Measurements from ENCODE around the gene TRIM69. TPM values are rescaled to one million over a fixed set of nuclear protein-coding genes. Genes with fewer than 3 reads are reported as not detected.

Gene TRIM69
- 6.2 and 6.4 TPM in 2 replicates for total RNA-seq (2021; fragmentation: NEBNext Ultra II Directional; extraction: Animal tissue kit (Norgen Biotek cat#: 25700))
- polyA plus RNA-seq (2011; rRNA removed) = 2.9 and 4.3 TPM in 2 replicates
- polyA plus RNA-seq (2011; cell fraction: cytosol; rRNA removed) = 4.4 TPM
- polyA plus RNA-seq (2011; cell fraction: nucleus; rRNA removed) = 3.1 TPM
- polyA plus RNA-seq (2012, experiment 1 of 2) = 5.6 to 9.8 TPM (median 7.9 TPM) in 4 replicates
- polyA plus RNA-seq (2012, experiment 2 of 2) = 4.7 TPM
- polyA plus RNA-seq (2013, experiment 1 of 2) = 3.6 TPM
- polyA plus RNA-seq (2013, experiment 2 of 2) = 4.0 TPM
- polyA minus RNA-seq (2011; rRNA and poly(A)+ RNA removed) = 4.4 and 5.0 TPM in 2 replicates
- polyA minus RNA-seq (2011; cell fraction: cytosol; rRNA and poly(A)+ RNA removed) = 2.9 TPM
- 4.8 TPM for polyA minus RNA-seq (2011; cell fraction: nucleus; rRNA and poly(A)+ RNA removed)
- long read RNA-seq, experiment 1, partial matches to known transcripts = 0 of 12 reads
- long read RNA-seq, experiment 1, other reads (novel, unspliced or antisense) = 9 of 12 reads
- long read RNA-seq, experiment 2, transcript TRIM69-207 (2 exons, 3,190 nt) = major isoform, 7 of 7 reads
- long read RNA-seq, experiment 2, partial matches to known transcripts = 0 of 7 reads
- long read RNA-seq, experiment 2, other reads (novel, unspliced or antisense) = 0 of 7 reads

GRCh38 chr15:44736181-44736765 is at the start of gene TRIM69:
Gene TRIM69 (plus strand): TSS chr15:44736528. CDS start chr15:44736705, 177 bp downstream.
- FAIRE-seq (no peak), DNase-seq (ENCODE audit: low read depth in 1 of 2, low spot score in 2 of 2) (no peak)
- peak within 1 kb of the TSS; percentile 70 for H2AFZ ChIP-seq (ENCODE audit: low read length)
- no peak within 1 kb of the TSS for H3K23ac ChIP-seq (ENCODE audit: insufficient read length)
- CTCF ChIA-PET (ENCODE audit: partially characterized antibody) = interaction anchor here (0.6 to 5.0 kb wide), 18 partner anchors 10 to 158 kb away, joined by 3 to 87 read pairs (median 4); partner anchors contain the start of genes B2M, PATL2 and SPG11
- POLR2A ChIA-PET (ENCODE audit: partially characterized antibody) = interaction anchor here (0.6 to 3.1 kb wide), 4 partner anchors 10 to 73 kb away, joined by 3 to 17 read pairs (median 6); partner anchors contain the start of genes B2M, PATL2 and SPG11
- no peaks in the 10 kb centered on the region for H3K36me3 ChIP-seq (ENCODE audit: control insufficient read depth in 2 of 4, insufficient read depth in 4 of 4, low read length in 3 of 4)
- H4K20me1 ChIP-seq (replicated peaks in 1 of 2; ENCODE audit: control insufficient read depth in 1 of 2, insufficient read depth in 2 of 2, low read length in 2 of 2) = no peaks in the 10 kb centered on the region
- no peak within 1 kb of the TSS for H3K4ac ChIP-seq (replicated peaks; ENCODE audit: insufficient read length, low read depth, low read length)
- H3K18ac ChIP-seq (ENCODE audit: extremely low read depth, low read length) = no peak within 1 kb of the TSS
- no peaks in the 10 kb centered on the region for H3K79me1 ChIP-seq (ENCODE audit: low read depth, low read length)
- no peaks in the 10 kb centered on the region for H3K79me2 ChIP-seq (ENCODE audit: control insufficient read depth in 1 of 2, insufficient read depth in 2 of 2, low read length in 2 of 2)
- no peak within 1 kb of the TSS for H3K9ac ChIP-seq (replicated peaks in 1 of 4; ENCODE audit: extremely low read depth in 1 of 4, low read depth in 3 of 4, low read length in 3 of 4)
- no peaks in the 10 kb centered on the region for H3K23me2 ChIP-seq (ENCODE audit: low read depth, low read length)
- H3K14ac ChIP-seq (ENCODE audit: insufficient read length) = no peak within 1 kb of the TSS
- no peak within 1 kb of the TSS for H4K91ac ChIP-seq (replicated peaks; ENCODE audit: insufficient read length, low read length)
- H3K9me3 ChIP-seq (ENCODE audit: insufficient read depth in 2 of 2, low read depth in 1 of 2, low read length in 1 of 2) = peaks cover 0 to 6% of the 10 kb centered on the region in 2 experiments; a peak in 1 of 4 replicates
- no peak within 1 kb of the TSS for H2BK15ac ChIP-seq (ENCODE audit: low read length)
- no peak within 1 kb of the TSS for H2AK5ac ChIP-seq (ENCODE audit: low read depth, low read length)
- H3K27ac ChIP-seq (ENCODE audit: low read depth, low read length) = no peak within 1 kb of the TSS
- no peaks in the 10 kb centered on the region for H3K27me3 ChIP-seq (replicated peaks in 1 of 4; ENCODE audit: control insufficient read depth in 3 of 4, extremely low read depth in 1 of 4, insufficient read depth in 3 of 4, low read length in 3 of 4)
- H3K4me3 ChIP-seq (ENCODE audit: extremely low read depth in 1 of 4, insufficient read depth in 2 of 4, low read depth in 3 of 4, low read length in 4 of 4) = no peak within 1 kb of the TSS
- no peak within 1 kb of the TSS for H3K4me2 ChIP-seq (ENCODE audit: insufficient read depth in 1 of 2, low read depth in 2 of 2, low read length in 2 of 2)
- no peak within 1 kb of the TSS for H3K56ac ChIP-seq (replicated peaks; ENCODE audit: insufficient read length, low read depth, low read length)
- H4K5ac ChIP-seq (ENCODE audit: insufficient read length, low read depth, low read length) = no peak within 1 kb of the TSS
- H2BK12ac ChIP-seq (ENCODE audit: low read depth, low read length) = no peak within 1 kb of the TSS
- H2BK120ac ChIP-seq (replicated peaks; ENCODE audit: low read depth, low read length) = no peak within 1 kb of the TSS
- no peak within 1 kb of the TSS for H2BK20ac ChIP-seq (ENCODE audit: low read length)
- 86% methylated on average over 3 of the region's 3 CpGs; no CpG with 5 or more reads in 1 of the 2 experiments for WGBS, 2 experiments (ENCODE audit: extremely low coverage in 1 of 2, insufficient coverage in 1 of 2, insufficient read length in 1 of 2, insufficient replicate concordance in 2 of 2, low coverage in 1 of 2, low lambda C conversion rate in 2 of 2, missing lambda C conversion rate in 1 of 2)
- H2BK5ac ChIP-seq (ENCODE audit: low read depth, low read length) = no peak within 1 kb of the TSS
- H4K8ac ChIP-seq (ENCODE audit: extremely low read depth, insufficient read depth, low read length) = no peak within 1 kb of the TSS; the same call in 1 of the 2 replicates
- H3K4me1 ChIP-seq (replicated peaks in 1 of 4; ENCODE audit: control insufficient read depth in 3 of 4, insufficient read depth in 4 of 4, low read length in 3 of 4) = no peaks in the 10 kb centered on the region
- TF ChIP-seq CEBPB (IDR thresholded peaks at IDR 0.05; ENCODE audit: low read depth, low read length) (no peak), CHD1 (IDR thresholded peaks at IDR 0.05; ENCODE audit: low read depth, low read length) (no peak), TBP (IDR thresholded peaks at IDR 0.05; ENCODE audit: low read depth, low read length) (no peak), E2F6 (IDR thresholded peaks at IDR 0.05) (no peak), SP1 (IDR thresholded peaks at IDR 0.05; ENCODE audit: low read depth, low read length) (no peak), KDM1A (IDR thresholded peaks at IDR 0.05; ENCODE audit: borderline replicate concordance, low read length) (no peak), RFX5 (IDR thresholded peaks at IDR 0.05; ENCODE audit: borderline replicate concordance, low read depth, low read length) (no peak), HDAC6 (IDR thresholded peaks at IDR 0.05; ENCODE audit: low read depth, low read length) (no peak), POLR2A (IDR thresholded peaks at IDR 0.05; ENCODE audit: control extremely low read depth in 1 of 2, low read depth in 2 of 2, low read length in 2 of 2) (no peak), SAP30 (IDR thresholded peaks at IDR 0.05; ENCODE audit: insufficient read depth, insufficient replicate concordance, low read length) (no peak)

Data from H1 (cell line).